ENCODE results near the gene SBNO2.
"Not testable (repeated sequence)": the region's sequence is repeated elsewhere in the genome, so short reads cannot be mapped to it uniquely, and the experiment has no call there.

Gene SBNO2

DNA sequence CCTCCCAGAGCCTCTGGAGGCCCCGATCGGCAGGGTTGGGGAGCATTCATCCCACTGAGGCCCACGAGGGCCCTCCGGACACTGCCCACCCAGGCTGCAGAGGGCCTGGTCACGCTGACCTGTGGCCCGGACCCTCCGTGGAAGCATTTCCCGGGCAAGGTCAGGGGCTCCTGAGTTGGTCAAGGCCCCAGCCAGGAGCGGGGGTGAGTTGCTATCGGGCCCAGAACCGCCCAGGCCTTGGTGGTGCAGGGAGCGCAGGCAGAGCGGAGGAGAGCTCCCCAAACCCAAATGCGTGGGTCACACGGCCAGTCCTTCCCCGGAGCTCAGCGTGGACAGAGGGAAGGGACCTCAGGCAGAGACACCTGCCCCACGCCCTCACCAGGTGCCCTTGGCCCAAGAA lies 44.5 kb downstream of the SBNO2 start:
- no peaks in the 10 kb centered on the region for H3F3A ChIP-seq (ENCODE audit: insufficient read depth, low read length)
- peaks cover 5% of the 10 kb centered on the region for H3K36me3 ChIP-seq (ENCODE audit: insufficient read depth, low read length)
- H3K9ac ChIP-seq (ENCODE audit: low read length), result no peak overlapping the region
- H3K4me1 ChIP-seq (ENCODE audit: insufficient read depth, low read length, severe bottlenecking), result peaks cover 35% of the 10 kb centered on the region
- H3K9me3 ChIP-seq (ENCODE audit: low read length), result no peaks in the 10 kb centered on the region
- no peaks in the 10 kb centered on the region for H4K20me1 ChIP-seq (ENCODE audit: insufficient read depth, low read length)
- TF ChIP-seq, protein P1, sequence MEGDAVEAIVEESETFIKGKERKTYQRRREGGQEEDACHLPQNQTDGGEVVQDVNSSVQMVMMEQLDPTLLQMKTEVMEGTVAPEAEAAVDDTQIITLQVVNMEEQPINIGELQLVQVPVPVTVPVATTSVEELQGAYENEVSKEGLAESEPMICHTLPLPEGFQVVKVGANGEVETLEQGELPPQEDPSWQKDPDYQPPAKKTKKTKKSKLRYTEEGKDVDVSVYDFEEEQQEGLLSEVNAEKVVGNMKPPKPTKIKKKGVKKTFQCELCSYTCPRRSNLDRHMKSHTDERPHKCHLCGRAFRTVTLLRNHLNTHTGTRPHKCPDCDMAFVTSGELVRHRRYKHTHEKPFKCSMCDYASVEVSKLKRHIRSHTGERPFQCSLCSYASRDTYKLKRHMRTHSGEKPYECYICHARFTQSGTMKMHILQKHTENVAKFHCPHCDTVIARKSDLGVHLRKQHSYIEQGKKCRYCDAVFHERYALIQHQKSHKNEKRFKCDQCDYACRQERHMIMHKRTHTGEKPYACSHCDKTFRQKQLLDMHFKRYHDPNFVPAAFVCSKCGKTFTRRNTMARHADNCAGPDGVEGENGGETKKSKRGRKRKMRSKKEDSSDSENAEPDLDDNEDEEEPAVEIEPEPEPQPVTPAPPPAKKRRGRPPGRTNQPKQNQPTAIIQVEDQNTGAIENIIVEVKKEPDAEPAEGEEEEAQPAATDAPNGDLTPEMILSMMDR (IDR thresholded peaks at IDR 0.05; ENCODE audit: low read length), result no peak
- no peak for TF ChIP-seq EZH2 (IDR thresholded peaks at IDR 0.05; ENCODE audit: borderline replicate concordance, low read length)
- no peaks in the 10 kb centered on the region for H3K9me2 ChIP-seq (ENCODE audit: low read depth, low read length)
- no peak overlapping the region for H3K4me2 ChIP-seq (ENCODE audit: low read length)
- no peaks in the 10 kb centered on the region for H3K79me2 ChIP-seq (ENCODE audit: insufficient read depth, low read length)
- no peak overlapping the region for H3K4me3 ChIP-seq (ENCODE audit: low read depth, low read length, poor library complexity, severe bottlenecking)
- no peak overlapping the region for H2AFZ ChIP-seq (ENCODE audit: low read length)
- no peaks in the 10 kb centered on the region for H3K27me3 ChIP-seq (ENCODE audit: insufficient read depth, low read length)
- H3K27ac ChIP-seq (ENCODE audit: low read depth, low read length, poor library complexity, severe bottlenecking), result no peak overlapping the region

DNA sequence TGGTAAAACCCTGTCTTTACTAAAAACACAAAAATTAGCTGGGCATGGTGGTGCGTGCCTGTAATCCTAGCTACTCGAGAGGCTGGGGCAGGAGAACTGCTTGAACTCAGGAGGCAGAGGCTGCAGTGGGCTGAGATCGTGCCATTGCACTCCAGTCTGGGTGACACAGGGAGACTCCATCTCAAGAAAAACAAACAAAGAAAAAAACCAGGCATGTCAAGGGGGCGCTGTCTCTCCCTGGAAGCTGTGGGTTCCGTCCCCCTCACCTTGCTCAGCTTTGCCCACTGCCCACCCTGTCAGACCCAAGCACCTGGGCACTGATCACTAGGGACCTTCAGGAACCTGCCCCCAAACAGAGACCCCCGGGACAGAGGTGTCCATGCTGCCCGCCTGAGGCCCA lies 45.0 kb downstream of the SBNO2 start:
- not testable (repeated sequence) for H3K27me3 ChIP-seq (ENCODE audit: insufficient read depth, low read length); H3K79me2 ChIP-seq (ENCODE audit: insufficient read depth, low read length); H3F3A ChIP-seq (ENCODE audit: insufficient read depth, low read length); H3K36me3 ChIP-seq (ENCODE audit: insufficient read depth, low read length); H3K9me2 ChIP-seq (ENCODE audit: low read depth, low read length); H3K4me2 ChIP-seq (ENCODE audit: low read length); H3K9ac ChIP-seq (ENCODE audit: low read length); H3K9me3 ChIP-seq (ENCODE audit: low read length); H3K4me3 ChIP-seq (ENCODE audit: low read depth, low read length, poor library complexity, severe bottlenecking); H4K20me1 ChIP-seq (ENCODE audit: insufficient read depth, low read length); H2AFZ ChIP-seq (ENCODE audit: low read length); H3K27ac ChIP-seq (ENCODE audit: low read depth, low read length, poor library complexity, severe bottlenecking)
- H3K4me1 ChIP-seq (ENCODE audit: insufficient read depth, low read length, severe bottlenecking), result peaks cover 32% of the 10 kb centered on the region

DNA sequence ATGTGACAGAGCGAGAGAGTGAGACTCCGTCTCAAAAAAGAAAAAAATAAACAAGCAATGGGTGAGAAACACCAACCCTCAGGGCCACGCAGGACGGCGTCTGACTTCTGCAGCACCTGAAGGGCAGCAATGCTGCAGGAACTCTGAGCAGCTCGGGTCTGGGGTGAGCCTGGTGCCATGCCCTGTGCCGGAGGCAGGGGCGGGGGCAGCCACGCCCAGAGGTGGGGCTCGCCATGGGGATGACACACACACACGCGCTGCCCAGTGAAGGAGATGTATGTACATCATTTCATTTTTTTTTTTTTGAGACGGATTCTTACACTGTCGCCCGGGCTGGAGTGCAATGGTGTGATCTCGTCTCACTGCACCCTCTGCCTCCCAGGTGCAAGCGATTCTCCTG lies 46.0 kb downstream of the SBNO2 start:
- Histone ChIP-seq H3K9ac (ENCODE audit: low read length) (no peak overlapping the region), H3K27ac (ENCODE audit: low read depth, low read length, poor library complexity, severe bottlenecking) (no peak overlapping the region), H3F3A (ENCODE audit: insufficient read depth, low read length) (no peaks in the 10 kb centered on the region), H3K4me1 (ENCODE audit: insufficient read depth, low read length, severe bottlenecking) (peaks cover 24% of the 10 kb centered on the region), H3K4me2 (ENCODE audit: low read length) (no peak overlapping the region), H3K9me2 (ENCODE audit: low read depth, low read length) (no peaks in the 10 kb centered on the region), H3K9me3 (ENCODE audit: low read length) (no peaks in the 10 kb centered on the region), H3K4me3 (ENCODE audit: low read depth, low read length, poor library complexity, severe bottlenecking) (no peak overlapping the region), H2AFZ (ENCODE audit: low read length) (no peak overlapping the region), H4K20me1 (ENCODE audit: insufficient read depth, low read length) (no peaks in the 10 kb centered on the region), H3K27me3 (ENCODE audit: insufficient read depth, low read length) (no peaks in the 10 kb centered on the region), H3K36me3 (ENCODE audit: insufficient read depth, low read length) (peaks cover 14% of the 10 kb centered on the region), H3K79me2 (ENCODE audit: insufficient read depth, low read length) (no peaks in the 10 kb centered on the region)
- TF ChIP-seq, protein P1 (IDR thresholded peaks at IDR 0.05; ENCODE audit: low read length), result no peak
- TF ChIP-seq EZH2 (IDR thresholded peaks at IDR 0.05; ENCODE audit: borderline replicate concordance, low read length), result no peak

- Histone ChIP-seq H4K20me1 (ENCODE audit: insufficient read depth, low read length) (no peaks in the 10 kb centered on the region), H3F3A (ENCODE audit: insufficient read depth, low read length) (no peaks in the 10 kb centered on the region)
Measured at GRCh38 chr19:1126984-1127760, 46.9 kb downstream of the SBNO2 start.

More at GRCh38 chr19:1126984-1127760, 46.9 kb downstream of the SBNO2 start:
- Histone ChIP-seq H3K4me2 (ENCODE audit: low read length) (no peak overlapping the region), H3K36me3 (ENCODE audit: insufficient read depth, low read length) (peaks cover 16% of the 10 kb centered on the region), H3K27ac (ENCODE audit: low read depth, low read length, poor library complexity, severe bottlenecking) (no peak overlapping the region), H3K9ac (ENCODE audit: low read length) (no peak overlapping the region), H3K27me3 (ENCODE audit: insufficient read depth, low read length) (no peaks in the 10 kb centered on the region), H3K79me2 (ENCODE audit: insufficient read depth, low read length) (no peaks in the 10 kb centered on the region), H2AFZ (ENCODE audit: low read length) (no peak overlapping the region), H3K9me2 (ENCODE audit: low read depth, low read length) (no peaks in the 10 kb centered on the region), H3K4me3 (ENCODE audit: low read depth, low read length, poor library complexity, severe bottlenecking) (no peak overlapping the region), H3K9me3 (ENCODE audit: low read length) (no peaks in the 10 kb centered on the region), H3K4me1 (ENCODE audit: insufficient read depth, low read length, severe bottlenecking) (peaks cover 15% of the 10 kb centered on the region)
- TF ChIP-seq, protein P1 (IDR thresholded peaks at IDR 0.05; ENCODE audit: low read length), result no peak
- TF ChIP-seq EZH2 (IDR thresholded peaks at IDR 0.05; ENCODE audit: borderline replicate concordance, low read length), result no peak
